Measurements from ENCODE around the gene BCL2A1. TPM values are rescaled to one million over a fixed set of nuclear protein-coding genes. Genes with fewer than 3 reads are reported as not detected.
"Not testable (repeated sequence)": the region's sequence is repeated elsewhere in the genome, so short reads cannot be mapped to it uniquely, and the experiment has no call there.

BCL2A1 gene
- total and polyA plus RNA-seq, 12 donors = 0.30 to 11.1 (median 0.67) TPM; not detected in 2

DNA sequence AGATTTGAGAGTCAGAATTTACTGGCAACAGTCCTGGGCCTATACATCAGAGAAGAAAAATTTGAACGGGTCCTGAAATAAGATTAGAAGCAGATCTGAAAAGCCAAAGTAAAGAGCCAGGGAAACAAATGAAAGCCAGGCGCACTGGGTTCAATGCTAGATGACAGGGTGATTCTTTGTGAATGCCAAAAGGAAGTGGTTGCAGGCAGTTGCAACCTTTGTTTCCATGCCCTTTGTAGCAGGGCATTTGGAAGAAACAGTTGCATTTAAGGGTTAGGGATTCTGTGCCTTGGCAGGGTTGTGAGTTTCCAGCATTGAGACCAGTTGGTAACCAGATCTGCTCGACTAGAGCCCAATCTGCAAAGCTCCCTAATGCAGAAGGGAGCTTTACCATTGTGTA, 37.8 kb downstream of the BCL2A1 start:
- Histone ChIP-seq H3K27ac (no peak overlapping the region), H3K4me1 (peaks cover 0 to 5% (median 0%) of the 10 kb centered on the region in 9 donors), H3K36me3 (no peaks in the 10 kb centered on the region), H3K27me3 (peaks cover 0 to 34% (median 12%) of the 10 kb centered on the region in 7 donors), H3K9me3 (no peaks in the 10 kb centered on the region), H3K4me3 (no peak overlapping the region)
- no peak for DNase-seq
- no peak for ATAC-seq
- TF ChIP-seq, protein P1, sequence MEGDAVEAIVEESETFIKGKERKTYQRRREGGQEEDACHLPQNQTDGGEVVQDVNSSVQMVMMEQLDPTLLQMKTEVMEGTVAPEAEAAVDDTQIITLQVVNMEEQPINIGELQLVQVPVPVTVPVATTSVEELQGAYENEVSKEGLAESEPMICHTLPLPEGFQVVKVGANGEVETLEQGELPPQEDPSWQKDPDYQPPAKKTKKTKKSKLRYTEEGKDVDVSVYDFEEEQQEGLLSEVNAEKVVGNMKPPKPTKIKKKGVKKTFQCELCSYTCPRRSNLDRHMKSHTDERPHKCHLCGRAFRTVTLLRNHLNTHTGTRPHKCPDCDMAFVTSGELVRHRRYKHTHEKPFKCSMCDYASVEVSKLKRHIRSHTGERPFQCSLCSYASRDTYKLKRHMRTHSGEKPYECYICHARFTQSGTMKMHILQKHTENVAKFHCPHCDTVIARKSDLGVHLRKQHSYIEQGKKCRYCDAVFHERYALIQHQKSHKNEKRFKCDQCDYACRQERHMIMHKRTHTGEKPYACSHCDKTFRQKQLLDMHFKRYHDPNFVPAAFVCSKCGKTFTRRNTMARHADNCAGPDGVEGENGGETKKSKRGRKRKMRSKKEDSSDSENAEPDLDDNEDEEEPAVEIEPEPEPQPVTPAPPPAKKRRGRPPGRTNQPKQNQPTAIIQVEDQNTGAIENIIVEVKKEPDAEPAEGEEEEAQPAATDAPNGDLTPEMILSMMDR (IDR thresholded peaks at IDR 0.05) = no peak
- intact Hi-C loops (cut with DNase I) = no loop called here
- 54 to 60% methylated on average over 3 of the region's 3 CpGs for WGBS, 2 donors

DNA sequence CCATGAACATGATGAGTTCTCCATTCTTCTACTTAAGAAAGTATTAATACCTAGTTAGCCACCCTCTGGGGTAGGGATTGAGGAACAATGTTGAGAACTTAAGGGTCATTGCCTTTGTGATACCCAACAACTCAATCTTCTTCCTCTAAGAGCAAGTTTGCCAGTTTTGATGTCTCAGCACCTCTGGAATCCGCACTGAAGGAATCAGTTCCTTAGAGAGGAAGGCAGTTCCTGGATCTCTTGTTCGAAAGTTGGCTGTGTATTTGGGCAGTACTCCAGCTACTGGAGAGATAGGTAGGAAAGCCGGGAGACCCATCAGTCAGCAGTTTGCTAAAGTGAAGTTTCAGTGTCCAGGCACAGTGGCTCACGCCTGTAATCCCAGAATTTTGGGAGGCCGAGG, 38.5 kb downstream of the BCL2A1 start:
- Histone ChIP-seq H3K4me1 (peaks cover 0 to 5% (median 0%) of the 10 kb centered on the region in 9 donors), H3K27me3 (peaks cover 0 to 34% (median 12%) of the 10 kb centered on the region in 7 donors), H3K4me3 (no peak overlapping the region), H3K27ac (no peak overlapping the region), H3K36me3 (no peaks in the 10 kb centered on the region), H3K9me3 (no peaks in the 10 kb centered on the region)
- no peak for ATAC-seq
- intact Hi-C loops (cut with DNase I) = no loop called here
- TF ChIP-seq, protein P1 (IDR thresholded peaks at IDR 0.05) = no peak
- no peak for DNase-seq
- 51 to 65% methylated on average over 5 of the region's 5 CpGs for whole genome bisulfite sequencing, 2 donors

DNA sequence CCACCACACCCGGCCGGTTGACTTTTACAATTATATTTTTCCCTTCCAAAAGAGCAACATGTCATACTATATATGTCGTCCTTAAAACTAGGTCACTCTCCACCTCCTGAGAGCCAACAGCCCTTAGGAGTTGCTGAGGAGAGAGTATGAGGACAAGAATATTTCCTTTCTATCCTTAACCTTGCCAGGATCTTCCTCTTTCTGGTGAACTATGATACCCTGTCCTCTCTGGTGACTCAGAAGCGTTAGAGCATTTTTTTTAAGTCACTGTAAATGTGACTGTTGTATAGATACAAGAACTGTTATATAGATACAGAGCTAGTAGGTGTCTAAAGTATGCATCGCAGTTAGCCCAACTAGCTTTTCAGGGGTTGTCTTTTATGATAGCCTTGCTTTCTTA, 40.5 kb downstream of the BCL2A1 start:
- Histone ChIP-seq H3K36me3 (no peaks in the 10 kb centered on the region), H3K4me1 (peaks cover 0 to 5% (median 0%) of the 10 kb centered on the region in 9 donors), H3K4me3 (no peak overlapping the region), H3K9me3 (no peaks in the 10 kb centered on the region), H3K27ac (no peak overlapping the region), H3K27me3 (peaks cover 0 to 34% (median 12%) of the 10 kb centered on the region in 7 donors)
- ATAC-seq (no peak), DNase-seq (no peak)
- 82 to 83% methylated on average over 5 of the region's 5 CpGs for WGBS, 2 donors
- TF ChIP-seq, protein P1 (IDR thresholded peaks at IDR 0.05) = no peak
- intact Hi-C loops (cut with DNase I) = no loop called here

GRCh38 chr15:79929412-79929811, 41.6 kb downstream of the BCL2A1 start:
- no peaks in the 10 kb centered on the region for H3K36me3 ChIP-seq
- H3K27me3 ChIP-seq = peaks cover 0 to 31% (median 6%) of the 10 kb centered on the region in 7 donors
- no peaks in the 10 kb centered on the region for H3K9me3 ChIP-seq
- H3K4me3 ChIP-seq = no peak overlapping the region
- H3K27ac ChIP-seq = no peak overlapping the region
- WGBS, 2 donors = 81 to 85% methylated on average over 2 of the region's 2 CpGs
- TF ChIP-seq, protein P1 (IDR thresholded peaks at IDR 0.05) = no peak
- intact Hi-C loops (cut with DNase I) = no loop called here
- H3K4me1 ChIP-seq = peaks cover 0 to 9% (median 1%) of the 10 kb centered on the region in 9 donors
- ATAC-seq (no peak), DNase-seq (no peak)

DNA sequence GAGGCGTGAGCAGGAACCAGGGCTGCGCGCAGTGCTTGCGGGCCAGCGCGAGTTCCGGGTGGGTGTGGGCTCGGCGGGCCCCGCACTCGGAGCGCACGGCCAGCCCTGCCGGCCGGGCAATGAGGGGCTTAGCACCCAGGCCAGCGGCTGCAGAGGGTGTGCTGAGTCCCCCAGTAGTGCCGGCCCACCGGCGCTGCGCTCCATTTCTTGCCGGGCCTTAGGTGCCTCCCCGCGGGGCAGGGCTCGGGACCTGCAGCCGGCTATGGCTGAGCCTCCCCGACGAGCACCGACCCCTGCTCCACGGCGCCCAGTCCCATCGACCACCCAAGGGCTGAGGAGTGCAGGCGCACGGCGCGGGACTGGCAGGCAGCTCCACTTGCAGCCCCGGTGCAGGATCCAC, 44.9 kb downstream of the BCL2A1 start:
- H3K36me3 ChIP-seq; ATAC-seq; H3K4me3 ChIP-seq; DNase-seq; H3K27me3 ChIP-seq; H3K27ac ChIP-seq; intact Hi-C loops (cut with DNase I): not testable (repeated sequence)
- Histone ChIP-seq H3K9me3 (peaks cover 0 to 13% (median 6%) of the 10 kb centered on the region in 11 donors), H3K4me1 (peaks cover 0 to 16% (median 11%) of the 10 kb centered on the region in 9 donors)
- WGBS, 2 donors = 99% methylated on average over 36 of the region's 36 CpGs

Measured in heart right ventricle (tissue), 16 donors.